HG02970 (cell line): ENCODE measurements around the gene ATF2.

Experiments used
- ATAC-seq: cut with Tn5 transposase; IDR thresholded peaks from one replicate; pipeline ENCODE4 v1.9.1; 2021; ENCODE audit warnings: mild to moderate bottlenecking, moderate library complexity, moderate number of reproducible peaks; ENCODE audit not compliant: unreplicated experiment, low FRiP score

ATF2 gene

DNA sequence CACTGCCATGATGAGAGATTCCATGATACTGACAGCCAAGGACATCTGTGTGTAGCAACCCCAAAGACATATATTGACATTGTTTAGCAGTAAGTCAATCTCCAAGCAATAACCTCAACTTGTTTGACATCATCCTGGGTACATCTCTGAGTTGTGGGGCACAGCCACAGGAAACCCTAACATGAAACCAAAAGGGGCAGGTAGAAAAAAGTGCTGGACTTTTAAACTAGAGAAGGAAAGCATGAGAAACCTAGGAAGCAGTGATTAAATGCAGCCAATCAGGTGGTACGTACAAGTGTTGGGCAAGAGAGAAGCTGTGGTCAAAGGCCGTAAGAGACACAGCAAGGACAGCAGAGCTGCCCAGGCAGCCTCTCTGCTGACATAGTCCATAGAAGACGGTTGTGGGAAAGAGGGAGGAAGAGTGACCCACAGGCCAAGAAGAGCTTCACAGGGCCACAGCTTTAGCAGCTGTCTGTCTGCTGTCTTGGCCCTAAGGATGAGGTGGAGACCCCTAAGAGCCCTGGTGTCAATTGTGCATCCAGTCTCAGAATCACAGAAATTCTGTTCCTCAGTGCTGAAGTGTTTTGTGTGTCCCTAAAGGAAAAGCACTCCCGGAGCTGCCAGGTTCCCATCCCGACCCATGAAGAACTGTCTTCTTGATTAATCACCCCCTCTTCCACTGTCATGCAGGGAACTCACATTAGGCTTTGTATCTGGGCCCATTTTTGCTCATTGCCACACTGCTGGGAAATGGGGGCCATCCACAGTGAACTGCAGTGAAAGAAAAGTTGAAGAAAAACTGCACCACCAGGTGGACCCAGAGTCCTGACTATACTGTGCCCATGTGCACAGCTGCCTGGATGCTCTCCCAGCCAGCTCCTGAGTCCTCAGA lies 137.4 kb downstream of the ATF2 start:
- no peak for ATAC-seq

DNA sequence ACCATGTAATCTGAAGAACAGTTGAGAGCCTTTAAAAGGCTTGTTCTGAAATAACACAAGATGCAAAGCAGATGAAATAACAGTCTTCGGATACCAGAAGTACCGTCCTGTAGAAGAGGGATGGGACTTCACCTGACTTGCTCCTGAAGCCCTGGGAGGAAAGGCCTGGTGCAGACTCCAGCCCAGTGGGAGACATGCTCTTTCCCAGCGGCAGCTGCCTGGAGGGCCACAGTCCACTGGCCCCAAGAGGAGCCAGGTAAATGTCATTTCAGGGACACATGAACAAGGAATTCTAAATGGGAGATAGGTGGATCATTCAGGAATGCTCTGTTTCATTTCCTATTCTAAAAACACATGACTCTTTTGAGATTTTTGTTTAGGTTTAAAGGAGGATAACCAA lies 140.2 kb downstream of the ATF2 start:
- no peak for ATAC-seq

DNA sequence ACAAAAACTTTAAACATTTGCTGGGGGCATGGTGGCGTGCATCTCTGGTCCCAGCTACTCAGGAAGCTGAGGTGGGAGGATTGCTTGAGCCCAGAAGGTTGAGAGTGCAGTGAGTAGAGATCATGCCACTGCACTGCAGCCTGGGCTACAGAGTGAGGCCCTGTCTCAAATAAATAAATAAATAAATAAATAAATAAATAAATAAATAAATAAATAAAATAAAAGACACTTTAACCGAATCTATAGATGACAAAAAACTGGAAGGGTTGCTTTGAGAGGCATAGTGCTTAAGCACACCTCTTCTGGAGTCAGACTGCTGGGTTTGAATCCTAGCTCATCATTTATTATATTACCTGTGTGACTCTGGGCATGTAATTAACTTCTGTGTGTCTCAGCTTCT lies 141.6 kb downstream of the ATF2 start:
- ATAC-seq: no peak

- ATAC-seq: no peak
Observed at GRCh38 chr2:175025946-175026345, 142.1 kb downstream of the ATF2 start.

GRCh38 chr2:175025233-175025632 lies 142.8 kb downstream of the ATF2 start:
- ATAC-seq: no peak

- ATAC-seq: no peak
Observed at GRCh38 chr2:175022923-175023322, 145.1 kb downstream of the ATF2 start.
